DOHH2 (cell line): Measurements from ENCODE around the gene PRDX4.

Source experiments
- EZH2phosphoT487 ChIP-seq: fragments of 200-600 bp; sonication (generic); IDR thresholded peaks from 2 replicates; pipeline ENCODE4 v1.6.1; 2017; ENCODE audit warnings: borderline replicate concordance, mild to moderate bottlenecking, antibody characterized with exemption, low read length, moderate library complexity, mixed read lengths
- TF ChIP-seq, protein P1 (sequence below): fragments of 200-600 bp; sonication (generic); IDR thresholded peaks from one replicate; pipeline ENCODE4 v1.5.1; 2014; ENCODE audit warnings: antibody characterized with exemption, mild to moderate bottlenecking, low read depth, low read length; ENCODE audit not compliant: poor library complexity, severe bottlenecking

DNA sequence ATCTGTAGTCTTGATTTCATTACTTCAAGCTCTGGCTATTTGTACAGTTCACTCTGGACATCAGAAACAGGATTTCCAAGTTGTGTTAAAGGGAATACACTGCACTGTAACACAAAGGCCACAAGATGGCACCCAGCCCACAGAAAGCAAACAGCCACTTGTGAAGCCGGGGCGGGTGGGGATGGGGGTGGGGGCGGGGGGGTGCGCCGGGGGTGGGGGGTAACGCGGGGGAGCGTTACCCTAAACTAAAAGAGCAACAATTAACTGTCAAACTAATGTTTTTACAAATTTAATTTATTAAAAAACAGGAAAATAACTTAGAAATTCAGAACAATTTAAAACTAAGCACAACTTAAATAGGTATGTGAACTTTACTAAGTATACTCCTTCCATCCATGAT, 27.3 kb downstream of the PRDX4 start:
- TF ChIP-seq, protein P1, sequence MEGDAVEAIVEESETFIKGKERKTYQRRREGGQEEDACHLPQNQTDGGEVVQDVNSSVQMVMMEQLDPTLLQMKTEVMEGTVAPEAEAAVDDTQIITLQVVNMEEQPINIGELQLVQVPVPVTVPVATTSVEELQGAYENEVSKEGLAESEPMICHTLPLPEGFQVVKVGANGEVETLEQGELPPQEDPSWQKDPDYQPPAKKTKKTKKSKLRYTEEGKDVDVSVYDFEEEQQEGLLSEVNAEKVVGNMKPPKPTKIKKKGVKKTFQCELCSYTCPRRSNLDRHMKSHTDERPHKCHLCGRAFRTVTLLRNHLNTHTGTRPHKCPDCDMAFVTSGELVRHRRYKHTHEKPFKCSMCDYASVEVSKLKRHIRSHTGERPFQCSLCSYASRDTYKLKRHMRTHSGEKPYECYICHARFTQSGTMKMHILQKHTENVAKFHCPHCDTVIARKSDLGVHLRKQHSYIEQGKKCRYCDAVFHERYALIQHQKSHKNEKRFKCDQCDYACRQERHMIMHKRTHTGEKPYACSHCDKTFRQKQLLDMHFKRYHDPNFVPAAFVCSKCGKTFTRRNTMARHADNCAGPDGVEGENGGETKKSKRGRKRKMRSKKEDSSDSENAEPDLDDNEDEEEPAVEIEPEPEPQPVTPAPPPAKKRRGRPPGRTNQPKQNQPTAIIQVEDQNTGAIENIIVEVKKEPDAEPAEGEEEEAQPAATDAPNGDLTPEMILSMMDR: no peak
- TF ChIP-seq EZH2phosphoT487: no peak
